Measurements from ENCODE around the gene SCN3B.

The SCN3B gene

GRCh38 chr11:123641495-123641840, 13.0 kb downstream of the SCN3B start:
- no peak overlapping the region for H3K27ac ChIP-seq
- no peak for TF ChIP-seq CTCF (conservative IDR thresholded peaks at IDR 0.05)

DNA sequence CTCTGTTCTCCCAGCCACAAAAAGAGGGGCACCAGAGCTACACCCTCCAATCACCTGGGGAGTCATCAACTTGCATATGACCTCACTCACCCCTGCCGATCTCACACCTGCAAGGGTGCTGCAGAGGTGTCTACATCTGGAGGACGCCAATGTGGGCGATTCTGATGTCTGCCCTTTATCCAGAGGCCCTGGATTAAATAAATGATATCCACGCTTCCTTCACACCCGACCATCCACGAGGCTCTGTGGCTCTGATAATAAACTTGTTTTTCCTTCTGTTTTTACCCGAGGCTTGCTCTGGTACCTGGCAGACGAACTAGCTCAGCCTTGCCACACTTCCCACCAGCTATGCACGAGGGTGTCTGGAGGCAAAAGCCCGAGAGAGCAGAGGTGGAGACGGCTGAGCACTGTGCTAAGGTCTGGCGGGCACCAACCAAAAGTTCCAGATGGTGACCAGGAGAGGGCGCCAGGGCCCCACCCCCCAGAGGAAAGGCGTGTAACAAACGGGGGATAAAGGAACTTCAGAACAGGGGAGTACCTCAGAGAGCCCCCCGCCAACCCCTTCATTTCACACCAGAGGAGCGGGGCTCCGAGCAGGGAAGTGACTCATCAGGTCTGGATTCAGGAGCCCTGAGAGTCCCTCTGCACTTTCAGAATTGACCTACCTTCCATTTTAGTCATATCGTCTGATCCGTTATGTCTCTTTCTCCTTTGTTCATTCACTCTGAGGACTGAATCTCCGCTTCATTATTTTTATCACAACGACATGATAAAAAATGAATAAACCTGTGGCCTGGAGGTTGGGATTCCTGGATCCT, 13.5 kb downstream of the SCN3B start:
- no peak overlapping the region for H3K27ac ChIP-seq
- TF ChIP-seq CTCF (conservative IDR thresholded peaks at IDR 0.05): peak; percentile 99

- TF ChIP-seq CTCF (conservative IDR thresholded peaks at IDR 0.05): no peak
- no peak overlapping the region for H3K27ac ChIP-seq
These were observed 14.4 kb downstream of the SCN3B start for GRCh38 chr11:123640029-123640428.

DNA sequence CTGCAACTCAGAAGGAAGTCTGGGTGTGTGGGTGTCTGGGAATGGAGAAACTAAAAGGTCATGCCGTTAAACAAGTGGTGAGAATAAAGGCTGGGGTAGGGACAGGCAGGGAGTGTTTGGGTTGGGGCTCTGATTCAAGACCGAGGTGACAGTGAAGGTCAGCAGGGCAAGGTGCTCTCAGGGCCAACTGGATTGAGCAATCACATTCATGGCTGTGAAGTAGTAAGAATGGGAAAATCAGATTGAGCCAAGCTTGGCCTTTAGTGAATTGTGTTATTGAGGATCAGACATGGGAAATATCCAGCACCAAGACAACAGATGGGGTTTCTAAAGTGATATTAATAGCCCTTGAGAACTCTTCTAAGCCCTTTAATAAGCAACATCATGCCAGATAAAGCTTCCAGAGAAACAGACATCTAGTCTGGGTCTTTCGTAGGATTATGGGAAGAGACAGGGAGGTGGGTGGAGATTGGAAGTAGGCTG, 24.3 kb downstream of the SCN3B start:
- no peak overlapping the region for H3K27ac ChIP-seq
- no peak for TF ChIP-seq CTCF (conservative IDR thresholded peaks at IDR 0.05)

DNA sequence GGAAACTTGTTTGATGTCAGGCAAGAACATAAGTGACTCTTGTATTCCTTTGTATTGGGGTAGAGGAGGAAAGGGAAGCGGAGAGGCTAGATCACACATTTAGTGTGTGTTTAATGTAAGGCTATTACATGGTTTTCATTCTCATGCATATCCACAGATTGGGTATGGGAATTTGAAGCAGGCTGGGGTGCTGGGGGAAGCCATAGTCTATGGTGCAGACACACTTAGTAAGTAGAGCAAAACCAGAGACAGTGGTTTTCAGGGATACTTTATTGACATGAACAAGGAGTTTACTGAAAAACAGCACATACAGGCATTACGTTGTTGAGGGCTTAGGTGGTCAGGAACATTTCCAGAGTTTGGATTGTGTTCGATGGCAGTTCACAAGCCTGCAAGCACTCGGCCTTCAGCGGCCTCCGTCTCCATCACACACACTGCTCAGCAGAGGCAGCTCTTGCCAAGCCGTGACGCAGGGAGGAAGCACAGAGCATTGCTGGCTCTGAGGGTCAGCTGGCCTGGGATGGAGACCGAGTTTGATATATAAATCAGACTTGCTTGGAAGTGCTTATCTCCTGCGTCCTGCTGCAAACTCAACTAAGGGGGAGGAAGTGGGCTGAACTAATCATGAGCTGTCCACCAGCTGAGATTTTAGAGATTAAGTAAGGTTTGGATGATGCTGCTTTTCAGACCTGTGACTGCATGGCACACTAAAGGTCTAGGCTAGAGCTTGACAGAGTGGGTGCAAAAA, 25.3 kb downstream of the SCN3B start:
- H3K27ac ChIP-seq: no peak overlapping the region
- TF ChIP-seq CTCF (conservative IDR thresholded peaks at IDR 0.05): no peak

DNA sequence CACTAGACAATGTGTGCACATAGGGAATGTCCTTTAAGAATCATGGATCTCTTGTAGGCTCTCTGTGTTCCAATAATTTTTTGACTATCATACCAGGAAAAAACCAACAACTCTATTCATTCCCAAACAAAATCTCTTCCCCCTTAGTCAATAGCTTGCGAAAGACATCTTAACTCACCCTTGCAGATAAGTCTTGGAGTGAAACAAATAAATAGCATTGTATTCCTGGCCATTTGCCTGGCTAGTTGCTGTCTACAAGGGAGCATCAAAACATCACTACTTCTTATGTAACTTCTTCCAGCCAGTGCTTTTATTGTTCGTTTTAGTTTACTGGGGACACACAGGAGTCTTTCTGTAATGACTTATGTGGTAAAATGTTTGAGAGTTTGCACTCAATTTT, 29.4 kb downstream of the SCN3B start:
- no peak for TF ChIP-seq CTCF (conservative IDR thresholded peaks at IDR 0.05)

GRCh38 chr11:123622576-123622975, 31.8 kb downstream of the SCN3B start:
- H3K27ac ChIP-seq: no peak overlapping the region
- TF ChIP-seq CTCF (conservative IDR thresholded peaks at IDR 0.05): no peak

More for the DNA sequence above, 29.4 kb downstream of the SCN3B start:
- no peak overlapping the region for H3K27ac ChIP-seq
